Transverse colon (tissue), 4 donors: ENCODE measurements around the gene NEK7.
A peak's percentile ranks its signal among the peaks of the same experiment; 100 is the strongest.

Experiments used
- POLR2A ChIP-seq: fragments of 450-650 bp; IDR thresholded peaks from one replicate; pipeline ENCODE4 v1.6.1; 2016; ENCODE audit warnings: antibody characterized with exemption, mild to moderate bottlenecking, moderate library complexity
- POLR2AphosphoS5 ChIP-seq, 3 donors: sonication (generic); formaldehyde crosslinking; IDR thresholded peaks; one replicate each; pipeline ENCODE4 v1.6.1; 2016; ENCODE audit warnings: antibody characterized with exemption in 3 of 3
- TF ChIP-seq, protein P1 (sequence below), 5 experiments: fragments of 200-600 bp in 3 of 5; fragments of 450-650 bp in 2 of 5; sonication (generic) in 3 of 5; IDR thresholded peaks; 1 replicate in 2 of 5; 2 replicates in 3 of 5; pipeline ENCODE4 v1.5.1; 2016 to 2017; ENCODE audit warnings: antibody characterized with exemption in 5 of 5, inconsistent platforms in 3 of 5, mild to moderate bottlenecking in 2 of 5, moderate library complexity in 1 of 5

DNA sequence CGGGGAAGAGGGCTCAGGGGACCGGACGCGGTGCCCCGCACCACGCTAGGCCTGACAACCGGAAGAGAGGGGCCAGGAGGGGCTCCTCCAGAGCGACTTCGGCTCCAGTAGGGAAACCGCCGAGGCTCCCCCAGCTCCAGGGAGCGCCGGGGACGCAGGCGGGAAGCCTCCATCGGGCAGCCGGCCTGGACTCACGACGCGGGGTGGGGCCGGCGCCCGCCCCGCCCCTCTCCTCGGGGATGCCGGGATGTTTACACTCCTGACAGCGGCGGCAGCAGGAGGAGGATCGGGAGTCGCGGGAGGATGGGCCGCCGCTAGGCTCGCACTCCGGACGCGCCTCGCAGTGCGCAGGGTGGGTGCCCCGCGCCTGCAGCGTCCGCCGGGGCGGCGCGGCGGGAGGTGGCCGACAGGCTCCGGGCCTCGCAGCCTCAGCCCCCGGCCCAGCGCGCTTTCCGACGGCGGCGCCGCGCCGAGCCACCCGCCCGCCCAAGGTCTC lies at the start of gene NEK7:
- TF ChIP-seq, protein P1, sequence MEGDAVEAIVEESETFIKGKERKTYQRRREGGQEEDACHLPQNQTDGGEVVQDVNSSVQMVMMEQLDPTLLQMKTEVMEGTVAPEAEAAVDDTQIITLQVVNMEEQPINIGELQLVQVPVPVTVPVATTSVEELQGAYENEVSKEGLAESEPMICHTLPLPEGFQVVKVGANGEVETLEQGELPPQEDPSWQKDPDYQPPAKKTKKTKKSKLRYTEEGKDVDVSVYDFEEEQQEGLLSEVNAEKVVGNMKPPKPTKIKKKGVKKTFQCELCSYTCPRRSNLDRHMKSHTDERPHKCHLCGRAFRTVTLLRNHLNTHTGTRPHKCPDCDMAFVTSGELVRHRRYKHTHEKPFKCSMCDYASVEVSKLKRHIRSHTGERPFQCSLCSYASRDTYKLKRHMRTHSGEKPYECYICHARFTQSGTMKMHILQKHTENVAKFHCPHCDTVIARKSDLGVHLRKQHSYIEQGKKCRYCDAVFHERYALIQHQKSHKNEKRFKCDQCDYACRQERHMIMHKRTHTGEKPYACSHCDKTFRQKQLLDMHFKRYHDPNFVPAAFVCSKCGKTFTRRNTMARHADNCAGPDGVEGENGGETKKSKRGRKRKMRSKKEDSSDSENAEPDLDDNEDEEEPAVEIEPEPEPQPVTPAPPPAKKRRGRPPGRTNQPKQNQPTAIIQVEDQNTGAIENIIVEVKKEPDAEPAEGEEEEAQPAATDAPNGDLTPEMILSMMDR (IDR thresholded peaks at IDR 0.05) = no peak
- TF ChIP-seq POLR2A = peak; percentile 46
- TF ChIP-seq POLR2AphosphoS5 (IDR thresholded peaks at IDR 0.05) = peak; percentile 88 to 93 (median 91)
